Endothelial cell of umbilical vein (primary cell): ENCODE measurements around the gene MAP3K21. TPM values are rescaled to one million over a fixed set of nuclear protein-coding genes. Genes with fewer than 3 reads are reported as not detected.

ENCODE experiments used
- BruUV-seq: library from RNA; stranded (reverse); fragments of 400-500 nt; replicated peaks from 2 replicates; lab custom pipeline; 2021; lab: Mats Ljungman, UMichigan
- CTCF ChIA-PET: fragments of 300-600, 350-600 bp; sonication (Branson Sonifier 250); formaldehyde crosslinking; loops from one replicate; lab custom pipeline; 2021; ENCODE audit warnings: antibody characterized with exemption, inconsistent platforms; lab: Charles Lee
- POLR2A ChIA-PET: fragments of 300-600, 350-600 bp; sonication (Branson Sonifier 250); formaldehyde crosslinking; loops from one replicate; lab custom pipeline; 2021; ENCODE audit warnings: antibody characterized with exemption, inconsistent platforms; lab: Charles Lee
- DNase-seq: peaks from one replicate; pipeline ENCODE4 v3.0.0-alpha.2; 2011; ENCODE audit warnings: low read depth, low spot score
- FAIRE-seq: peaks from 2 replicates; lab custom pipeline; 2011; peaks lifted over from hg19 to GRCh38; lab: Jason Lieb, UNC
- H2AFZ ChIP-seq: 2 replicates; pipeline ENCODE4 v1.6.0; 2012; ENCODE audit warnings: low read depth, low read length, control low read depth, inconsistent platforms
- H3K27ac ChIP-seq: 2 replicates; pipeline ENCODE4 v1.5.1; 2011; ENCODE audit warnings: low read depth, mild to moderate bottlenecking, control low read depth, low read length, moderate library complexity; ENCODE audit not compliant: insufficient read depth
- H3K27me3 ChIP-seq, 2 experiments: 2 replicates each; pipeline versions ENCODE4 v1.6.0 to v1.6.1; 2011; ENCODE audit warnings: low read length in 2 of 2, mixed read lengths in 1 of 2; ENCODE audit not compliant: control insufficient read depth in 2 of 2, insufficient read depth in 2 of 2
- H3K36me3 ChIP-seq, 2 experiments: 2 replicates in 1 of 2; 3 replicates in 1 of 2; pipeline ENCODE4 v1.5.1; 2011; ENCODE audit warnings: low read length in 2 of 2, mild to moderate bottlenecking in 1 of 2, moderate library complexity in 1 of 2; ENCODE audit not compliant: control insufficient read depth in 2 of 2, insufficient read depth in 2 of 2; ENCODE audit errors: extremely low read depth in 1 of 2
- H3K4me1 ChIP-seq: 3 replicates; pipeline ENCODE4 v1.5.1; 2011; ENCODE audit warnings: mild to moderate bottlenecking, low read length; ENCODE audit not compliant: control insufficient read depth, insufficient read depth; ENCODE audit errors: extremely low read depth
- H3K4me2 ChIP-seq: 2 replicates; pipeline ENCODE4 v1.6.1; 2011; ENCODE audit warnings: low read length, control low read depth, mixed read lengths; ENCODE audit not compliant: insufficient read depth
- H3K4me3 ChIP-seq, 3 experiments: fragments of 200-600 bp in 1 of 3; sonication (generic), shearing (Covaris generic) in 1 of 3; replicated peaks in 1 of 3; 2 replicates each; pipeline ENCODE4 v1.5.1; 2011 to 2016; ENCODE audit warnings: control low read depth in 3 of 3, low read length in 3 of 3, mild to moderate bottlenecking in 2 of 3, inconsistent platforms in 1 of 3, low read depth in 1 of 3, moderate library complexity in 1 of 3; ENCODE audit not compliant: insufficient read depth in 1 of 3
- H3K79me2 ChIP-seq: 2 replicates; pipeline ENCODE4 v1.6.0; 2012; ENCODE audit warnings: low read length, inconsistent platforms; ENCODE audit not compliant: control insufficient read depth, insufficient read depth
- H3K9ac ChIP-seq: replicated peaks from 2 replicates; pipeline ENCODE3; 2011; ENCODE audit warnings: low read length, control low read depth; ENCODE audit not compliant: insufficient read depth; ENCODE audit errors: extremely low read depth
- H3K9me1 ChIP-seq: replicated peaks from 3 replicates; pipeline ENCODE4 v1.6.0; 2011; ENCODE audit warnings: mild to moderate bottlenecking, low read length; ENCODE audit not compliant: control insufficient read depth, insufficient read depth; ENCODE audit errors: extremely low read depth
- H3K9me3 ChIP-seq: replicated peaks from 2 replicates; pipeline ENCODE4 v1.5.1; 2012; ENCODE audit warnings: low read length, inconsistent platforms; ENCODE audit not compliant: control insufficient read depth, insufficient read depth
- H4K20me1 ChIP-seq: replicated peaks from 2 replicates; pipeline ENCODE3; 2011; ENCODE audit warnings: mild to moderate bottlenecking, low read length; ENCODE audit not compliant: control insufficient read depth, insufficient read depth; ENCODE audit errors: extremely low read depth
- CTCF ChIP-seq, 2 donors: IDR thresholded peaks; 1 replicate in 1 of 2; 2 replicates in 1 of 2; pipeline ENCODE4 v1.5.1; 2011; ENCODE audit warnings: low read length in 2 of 2, mild to moderate bottlenecking in 2 of 2, moderate library complexity in 2 of 2, control low read depth in 1 of 2, inconsistent platforms in 1 of 2, low read depth in 1 of 2; ENCODE audit not compliant: insufficient read depth in 1 of 2; ENCODE audit errors: extremely low read depth in 1 of 2
- EZH2 ChIP-seq: IDR thresholded peaks from 2 replicates; pipeline ENCODE4 v1.6.1; 2012; ENCODE audit warnings: borderline replicate concordance, low read depth, mild to moderate bottlenecking, moderate library complexity, low read length, inconsistent platforms; ENCODE audit not compliant: severe bottlenecking
- FOS ChIP-seq: IDR thresholded peaks from 2 replicates; pipeline ENCODE4 v1.6.1; 2011; ENCODE audit warnings: mild to moderate bottlenecking, low read length, moderate library complexity, borderline replicate concordance; ENCODE audit not compliant: insufficient read depth
- GATA2 ChIP-seq: IDR thresholded peaks from 2 replicates; pipeline ENCODE4 v1.7.0; 2011; ENCODE audit warnings: low read depth, mild to moderate bottlenecking, moderate library complexity, mixed read lengths, low read length; ENCODE audit not compliant: insufficient read length, insufficient read depth
- JUN ChIP-seq: IDR thresholded peaks from 2 replicates; pipeline ENCODE4 v1.6.1; 2011; ENCODE audit warnings: borderline replicate concordance, low read depth; ENCODE audit not compliant: insufficient read length, insufficient read depth
- MYC ChIP-seq: IDR thresholded peaks from one replicate; pipeline ENCODE4 v1.6.1; 2011; ENCODE audit warnings: mild to moderate bottlenecking, low read depth, low read length
- POLR2A ChIP-seq: IDR thresholded peaks from 2 replicates; pipeline ENCODE4 v1.6.1; 2012; ENCODE audit warnings: low read depth, mild to moderate bottlenecking, control low read depth, low read length
- POLR2AphosphoS5 ChIP-seq: IDR thresholded peaks from 2 replicates; pipeline ENCODE4 v1.6.1; 2012; ENCODE audit warnings: low read depth, mild to moderate bottlenecking, control low read depth, low read length, moderate library complexity; ENCODE audit not compliant: insufficient read depth
- dilution Hi-C: fragments of 300-500 bp; cut with MboI; formaldehyde crosslinking; loops from one replicate; pipeline ENCODE4 v1.15.0; 2019; ENCODE audit warnings: low sequenced_read_pairs; ENCODE audit not compliant: extremely low pct_ligation_motif_present
- intact Hi-C: fragments of 100-400 bp; cut with micrococcal nuclease; formaldehyde crosslinking; loops from one replicate; pipeline ENCODE4 v1.10.0; 2022
- polyA plus RNA-seq, 4 experiments: library from polyadenylated mRNA; depleted of rRNA in 3 of 4; stranded (reverse) in 3 of 4; unstranded in 1 of 4; fragments of >200 nt; gene quantifications; 2 replicates each; pipeline versions ENCODE4 v1.2.1 to v1.2.3, GENCODE V29; 2011 to 2012; ENCODE audit warnings: missing spikeins in 1 of 4
- total RNA-seq: library from RNA; stranded (reverse); gene quantifications from 2 replicates; pipeline ENCODE4 v1.2.3, GENCODE V29; 2021
- TF ChIP-seq, protein P1 (sequence below): IDR thresholded peaks from 2 replicates; pipeline ENCODE4 v1.6.1; 2011; ENCODE audit not compliant: insufficient read depth, insufficient read length

MAP3K21 gene
- total and polyA plus RNA-seq, 2 donors (not counting 3 experiments of a cell fraction or from before 2014, with no cell fraction given): 0.65 to 0.95 TPM

GRCh38 chr1:233427907-233428306, 100.4 kb downstream of the MAP3K21 start:
- Histone ChIP-seq H3K9me3 (no peaks in the 10 kb centered on the region), H3K27me3 (no peaks in the 10 kb centered on the region), H3K4me2 (no peak overlapping the region), H3K4me1 (no peaks in the 10 kb centered on the region), H4K20me1 (no peaks in the 10 kb centered on the region), H3K36me3 (no peaks in the 10 kb centered on the region), H3K27ac (no peak overlapping the region), H3K9me1 (no peaks in the 10 kb centered on the region), H3K9ac (no peak overlapping the region), H2AFZ (no peak overlapping the region), H3K79me2 (no peaks in the 10 kb centered on the region), H3K4me3 (no peak overlapping the region)
- CTCF ChIA-PET: no interaction called here
- no TSS peak for BruUV-seq
- dilution Hi-C loops: no loop called here
- TF ChIP-seq, protein P1, sequence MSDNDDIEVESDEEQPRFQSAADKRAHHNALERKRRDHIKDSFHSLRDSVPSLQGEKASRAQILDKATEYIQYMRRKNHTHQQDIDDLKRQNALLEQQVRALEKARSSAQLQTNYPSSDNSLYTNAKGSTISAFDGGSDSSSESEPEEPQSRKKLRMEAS: no peak
- TF ChIP-seq MYC: no peak
- TF ChIP-seq FOS: no peak
- no peak for TF ChIP-seq CTCF (IDR thresholded peaks at IDR 0.05; ENCODE audit: extremely low read depth in 1 of 2, insufficient read depth in 1 of 2, low read depth in 1 of 2, low read length in 2 of 2)
- TF ChIP-seq POLR2AphosphoS5: no peak
- TF ChIP-seq EZH2: no peak
- TF ChIP-seq GATA2: no peak
- TF ChIP-seq POLR2A: no peak
- no peak for TF ChIP-seq JUN
- POLR2A ChIA-PET: no interaction called here
- FAIRE-seq (no peak), DNase-seq (no peak)
- intact Hi-C loops: no loop called here
